Measurements from ENCODE around the gene FLT4. TPM values are rescaled to one million over a fixed set of nuclear protein-coding genes. Genes with fewer than 3 reads are reported as not detected.
"Not testable (repeated sequence)": the region's sequence is repeated elsewhere in the genome, so short reads cannot be mapped to it uniquely, and the experiment has no call there.

FLT4 gene
- total RNA-seq, 1 donor from 2014 or later, result 3.4 TPM

- no peak for DNase-seq (ENCODE audit: extremely low spot score, unreplicated experiment)
- Mint-ChIP-seq H3K4me1 (ENCODE audit: unreplicated experiment) (peaks cover 13% of the 10 kb centered on the region), H3K27ac (no peak overlapping the region), H3K27me3 (peaks cover 76% of the 10 kb centered on the region), H3K4me3 (no peak overlapping the region), H3K36me3 (no peaks in the 10 kb centered on the region), H3K9me3 (no peaks in the 10 kb centered on the region)
- no peak for TF ChIP-seq CTCF (conservative IDR thresholded peaks at IDR 0.05)
These were observed 41.2 kb upstream of the FLT4 start for GRCh38 chr5:180690562-180690961.

GRCh38 chr5:180689775-180690174 lies 40.4 kb upstream of the FLT4 start:
- peaks cover 75% of the 10 kb centered on the region for H3K27me3 Mint-ChIP-seq
- H3K4me3 Mint-ChIP-seq, result no peak overlapping the region
- no peaks in the 10 kb centered on the region for H3K36me3 Mint-ChIP-seq
- no peak overlapping the region for H3K27ac Mint-ChIP-seq
- no peak for TF ChIP-seq CTCF (conservative IDR thresholded peaks at IDR 0.05)
- H3K9me3 Mint-ChIP-seq, result no peaks in the 10 kb centered on the region
- no peak for DNase-seq (ENCODE audit: extremely low spot score, unreplicated experiment)
- peaks cover 13% of the 10 kb centered on the region for H3K4me1 Mint-ChIP-seq (ENCODE audit: unreplicated experiment)

GRCh38 chr5:180689071-180689694 lies 39.8 kb upstream of the FLT4 start:
- TF ChIP-seq CTCF (conservative IDR thresholded peaks at IDR 0.05), result no peak
- H3K9me3 Mint-ChIP-seq, result no peaks in the 10 kb centered on the region
- no peak for DNase-seq (ENCODE audit: extremely low spot score, unreplicated experiment)
- peaks cover 77% of the 10 kb centered on the region for H3K27me3 Mint-ChIP-seq
- H3K27ac Mint-ChIP-seq, result no peak overlapping the region
- peaks cover 13% of the 10 kb centered on the region for H3K4me1 Mint-ChIP-seq (ENCODE audit: unreplicated experiment)
- no peak overlapping the region for H3K4me3 Mint-ChIP-seq
- no peaks in the 10 kb centered on the region for H3K36me3 Mint-ChIP-seq

GRCh38 chr5:180688330-180689070 lies 39.1 kb upstream of the FLT4 start:
- TF ChIP-seq CTCF (conservative IDR thresholded peaks at IDR 0.05), result no peak
- no peak for DNase-seq (ENCODE audit: extremely low spot score, unreplicated experiment)
- H3K27ac Mint-ChIP-seq, result no peak overlapping the region
- peaks cover 81% of the 10 kb centered on the region for H3K27me3 Mint-ChIP-seq
- no peak overlapping the region for H3K4me3 Mint-ChIP-seq
- no peaks in the 10 kb centered on the region for H3K36me3 Mint-ChIP-seq
- no peaks in the 10 kb centered on the region for H3K9me3 Mint-ChIP-seq
- peaks cover 13% of the 10 kb centered on the region for H3K4me1 Mint-ChIP-seq (ENCODE audit: unreplicated experiment)

GRCh38 chr5:180686799-180687198 lies 37.4 kb upstream of the FLT4 start:
- H3K27ac Mint-ChIP-seq; H3K9me3 Mint-ChIP-seq; H3K36me3 Mint-ChIP-seq; H3K4me3 Mint-ChIP-seq; DNase-seq (ENCODE audit: extremely low spot score, unreplicated experiment): not testable (repeated sequence)
- peaks cover 13% of the 10 kb centered on the region for H3K4me1 Mint-ChIP-seq (ENCODE audit: unreplicated experiment)
- peaks cover 74% of the 10 kb centered on the region for H3K27me3 Mint-ChIP-seq

GRCh38 chr5:180684623-180685161 lies 35.3 kb upstream of the FLT4 start:
- DNase-seq (ENCODE audit: extremely low spot score, unreplicated experiment), result no peak
- H3K9me3 Mint-ChIP-seq, result peaks cover under 1% of the 10 kb centered on the region
- no peak overlapping the region for H3K4me3 Mint-ChIP-seq
- TF ChIP-seq CTCF (conservative IDR thresholded peaks at IDR 0.05), result no peak
- H3K27ac Mint-ChIP-seq, result no peak overlapping the region
- H3K27me3 Mint-ChIP-seq, result peaks cover 64% of the 10 kb centered on the region
- no peaks in the 10 kb centered on the region for H3K36me3 Mint-ChIP-seq
- peaks cover 11% of the 10 kb centered on the region for H3K4me1 Mint-ChIP-seq (ENCODE audit: unreplicated experiment)
